ENCODE data around the gene GNAS-AS1.
"Not testable (repeated sequence)": the region's sequence is repeated elsewhere in the genome, so short reads cannot be mapped to it uniquely, and the experiment has no call there.

Gene GNAS-AS1

DNA sequence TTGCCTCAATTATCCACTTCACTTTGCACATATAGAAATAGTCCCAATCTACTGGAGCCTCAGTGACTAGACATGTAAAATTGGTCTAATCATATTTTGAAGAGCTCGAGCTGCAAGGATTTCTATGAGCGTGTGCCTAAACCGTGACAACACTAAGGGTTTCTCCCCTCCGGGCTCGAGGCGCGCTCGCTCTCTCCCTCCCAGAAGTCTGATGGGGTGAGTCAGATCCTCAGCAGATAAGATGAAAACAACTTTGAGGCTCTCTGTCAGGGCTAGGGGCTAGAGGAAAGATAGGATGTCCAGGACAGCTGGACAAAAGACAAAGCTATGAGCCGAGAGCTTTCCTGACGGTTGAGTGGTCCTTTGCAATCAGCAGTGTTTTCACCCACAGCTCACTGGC, 16.8 kb downstream of the GNAS-AS1 start:
- peak; percentile 75 for DNase-seq

DNA sequence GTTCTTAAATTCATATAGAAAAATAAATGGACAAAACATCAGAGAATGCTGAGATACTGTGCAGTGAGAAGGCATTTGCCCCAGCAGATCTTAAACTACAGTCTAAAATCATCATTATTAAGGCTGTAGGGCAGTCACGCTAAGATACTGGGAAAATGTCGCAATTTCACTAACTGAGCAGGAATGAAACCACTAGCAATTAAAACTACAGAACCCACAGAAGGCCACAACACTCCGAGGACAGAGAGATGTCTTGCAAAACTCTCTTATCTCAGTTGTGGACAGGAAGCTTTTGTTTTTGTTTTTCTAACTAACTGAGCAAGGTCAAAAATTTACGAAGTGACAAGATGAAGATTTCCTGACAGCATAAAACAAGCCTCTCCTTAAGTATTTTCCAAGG, 18.2 kb downstream of the GNAS-AS1 start:
- no peak for DNase-seq

DNA sequence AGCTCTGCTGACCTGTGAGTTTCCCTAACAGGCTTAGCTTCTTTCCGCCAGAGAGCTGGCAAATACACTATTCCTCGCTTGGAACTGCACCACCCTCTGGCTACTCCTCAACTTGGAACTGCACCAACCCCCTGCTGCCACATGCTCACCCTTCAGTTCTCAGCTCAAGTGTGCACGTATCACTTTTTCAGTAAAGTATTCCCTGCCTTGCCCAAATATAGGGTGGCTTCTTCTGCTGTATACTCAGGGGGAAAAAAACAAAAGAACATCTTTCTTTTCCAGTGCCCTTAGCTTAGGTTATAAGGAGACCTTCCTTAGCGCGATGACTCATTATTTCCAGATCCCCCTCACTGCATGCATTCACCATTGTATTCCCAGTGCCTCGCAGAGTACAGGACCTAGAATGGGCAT, 21.2 kb downstream of the GNAS-AS1 start:
- no peak for DNase-seq

DNA sequence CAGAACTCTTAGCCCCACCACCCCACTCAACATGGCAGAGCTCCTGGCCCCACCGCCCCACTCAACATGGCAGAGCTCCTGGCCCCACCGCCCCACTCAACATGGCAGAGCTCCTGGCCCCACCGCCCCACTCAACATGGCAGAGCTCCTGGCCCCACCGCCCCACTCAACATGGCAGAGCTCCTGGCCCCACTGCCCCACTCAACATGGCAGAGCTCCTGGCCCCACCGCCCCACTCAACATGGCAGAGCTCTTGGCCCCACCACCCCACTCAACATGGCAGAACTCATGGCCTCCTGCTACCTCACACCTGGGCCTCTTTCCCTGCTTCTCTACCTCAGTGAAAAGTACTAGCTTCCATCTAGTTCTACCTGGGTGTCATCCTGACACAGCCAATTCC, 21.9 kb downstream of the GNAS-AS1 start:
- DNase-seq, result not testable (repeated sequence)

DNA sequence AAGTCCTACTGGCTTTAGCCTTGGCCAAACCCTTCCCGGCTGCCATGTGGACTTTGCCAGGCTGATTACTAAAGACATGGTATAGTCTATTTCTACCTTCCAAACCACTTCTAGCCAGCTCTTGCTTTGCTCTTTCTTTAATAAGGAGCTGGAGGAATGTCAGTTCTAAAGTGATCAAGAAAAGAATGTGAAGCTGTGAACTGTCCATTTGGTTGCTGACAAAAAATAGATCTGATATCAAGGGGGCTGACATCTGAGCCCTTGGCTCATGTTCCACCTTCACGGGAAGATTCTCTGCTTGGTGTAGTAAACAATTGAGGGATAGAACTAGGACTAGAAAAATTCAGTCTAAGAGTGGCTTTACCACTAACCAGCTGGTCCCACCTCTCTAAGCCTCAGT, 22.6 kb downstream of the GNAS-AS1 start:
- DNase-seq, result no peak

DNA sequence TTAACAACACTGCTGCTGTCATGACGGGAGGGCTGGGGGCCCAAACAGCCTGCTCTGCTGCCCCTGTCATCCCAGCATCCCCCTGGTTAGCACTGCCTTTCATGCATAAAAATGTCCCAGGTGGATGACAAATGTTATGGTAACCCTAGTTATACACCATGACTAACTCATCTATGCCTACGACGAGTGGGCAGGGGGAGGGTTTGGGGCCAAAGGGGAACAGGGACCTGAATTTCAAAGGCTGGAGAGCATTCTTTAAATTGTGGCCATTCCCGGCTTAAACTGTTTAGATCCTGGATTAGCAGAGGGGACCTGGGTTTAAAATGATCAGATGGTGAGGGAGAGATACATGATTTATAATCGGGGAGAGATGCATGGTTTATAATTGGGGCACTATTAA, 24.4 kb downstream of the GNAS-AS1 start:
- DNase-seq, result no peak

DNA sequence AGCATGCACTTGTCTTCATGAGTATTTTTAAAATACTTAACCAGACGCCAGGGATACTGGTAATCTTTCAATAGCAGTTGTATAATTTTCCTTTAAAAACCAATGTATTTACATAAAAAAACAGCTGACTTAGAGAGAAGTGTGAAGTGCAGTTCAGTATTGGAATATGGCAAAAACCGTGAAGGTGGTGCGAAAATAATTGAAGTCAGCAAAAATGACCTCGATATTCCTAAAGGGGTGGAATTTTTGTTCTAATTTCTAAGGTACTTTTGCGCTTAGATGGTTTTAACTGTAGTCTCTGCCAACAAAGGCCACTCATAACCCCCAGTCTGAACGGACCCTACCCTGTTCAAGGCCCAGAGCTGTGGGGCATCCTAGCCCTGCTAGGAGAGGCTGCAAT, 25.3 kb downstream of the GNAS-AS1 start:
- DNase-seq, result no peak

DNA sequence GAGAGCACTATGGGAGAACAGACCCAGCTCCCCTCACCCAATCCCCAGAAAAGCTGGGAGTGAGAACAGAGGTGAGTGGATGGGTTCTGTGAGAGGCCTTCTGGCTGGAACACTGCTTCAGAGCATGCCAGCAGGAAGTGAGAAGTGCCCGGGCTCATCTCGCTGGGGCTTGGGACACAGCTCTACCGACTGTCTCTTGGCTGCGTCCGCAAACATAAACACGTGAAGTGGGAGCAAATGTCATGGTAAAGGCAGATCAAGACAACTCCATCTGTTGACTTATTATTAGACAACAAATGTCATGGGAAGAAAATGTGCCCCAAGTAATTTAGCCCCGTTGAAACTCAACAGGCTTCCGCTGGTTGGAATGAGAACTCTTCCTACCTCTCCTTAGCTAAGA, 25.9 kb downstream of the GNAS-AS1 start:
- no peak for DNase-seq

DNA sequence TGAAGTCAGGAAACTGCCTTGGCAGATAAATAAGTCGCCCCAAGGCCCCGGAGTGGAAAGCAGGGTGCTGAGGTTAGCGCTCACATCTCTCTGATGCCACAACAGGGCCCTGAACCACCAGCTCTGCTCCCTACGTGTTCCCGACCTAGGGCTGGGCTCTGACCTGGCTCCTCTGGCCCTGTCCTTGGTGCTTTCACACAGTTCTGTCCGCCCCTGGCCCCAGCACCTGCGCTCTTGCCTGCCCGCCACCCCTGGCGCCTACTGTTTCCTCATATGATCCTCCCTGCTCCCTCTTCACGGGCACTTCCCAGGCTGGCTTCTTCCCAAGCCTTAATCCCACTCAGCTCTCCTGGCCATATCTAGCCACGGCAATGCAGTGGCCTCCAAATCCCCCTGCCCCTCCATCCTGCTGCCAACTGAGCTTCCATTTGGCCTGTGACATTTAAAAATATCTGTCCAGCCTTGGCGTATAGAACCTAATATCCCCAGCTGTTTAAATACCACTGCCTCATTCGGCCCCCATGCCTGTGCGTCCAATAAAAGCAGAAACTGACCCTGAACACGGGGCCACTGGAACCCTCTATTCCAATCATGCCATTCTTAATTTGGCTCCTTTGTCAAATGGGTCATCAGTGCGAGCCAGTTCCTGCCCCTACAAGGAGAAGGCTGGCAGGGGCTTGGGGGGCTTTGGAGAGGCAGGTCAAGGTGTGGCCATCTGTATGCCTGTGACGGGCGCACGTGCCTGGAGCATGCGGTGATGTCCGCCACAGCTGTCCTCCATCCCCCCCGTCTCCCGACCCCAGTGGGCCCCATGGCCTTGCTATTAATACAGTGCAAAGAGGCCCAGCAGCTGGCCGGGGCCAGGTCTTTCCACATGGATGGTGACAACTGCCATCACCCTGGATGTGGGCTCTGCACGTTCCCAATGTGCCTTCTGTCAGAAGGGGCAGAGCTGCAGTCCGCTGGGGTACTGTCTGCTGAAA, 27.7 kb downstream of the GNAS-AS1 start:
- no peak for DNase-seq

DNA sequence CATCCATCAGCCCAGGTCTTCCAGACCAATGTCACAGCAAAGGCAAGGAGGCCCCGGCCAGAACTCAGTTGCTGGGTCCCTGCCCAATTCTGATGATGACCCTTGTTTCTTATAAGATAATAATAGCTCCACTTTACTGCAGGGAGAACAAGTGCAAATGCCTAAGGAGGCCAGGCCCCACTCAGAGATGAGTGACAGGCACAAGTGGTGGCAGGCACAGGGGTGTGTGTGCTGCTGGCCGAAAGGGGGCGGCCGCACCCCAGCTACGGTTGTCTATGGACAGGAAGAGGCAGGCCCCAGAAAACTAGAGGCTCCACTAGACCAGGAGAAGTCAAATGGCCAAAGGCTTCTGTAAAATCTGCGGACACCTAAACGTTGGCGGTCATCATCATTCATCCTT, 28.6 kb downstream of the GNAS-AS1 start:
- DNase-seq, result no peak

DNA sequence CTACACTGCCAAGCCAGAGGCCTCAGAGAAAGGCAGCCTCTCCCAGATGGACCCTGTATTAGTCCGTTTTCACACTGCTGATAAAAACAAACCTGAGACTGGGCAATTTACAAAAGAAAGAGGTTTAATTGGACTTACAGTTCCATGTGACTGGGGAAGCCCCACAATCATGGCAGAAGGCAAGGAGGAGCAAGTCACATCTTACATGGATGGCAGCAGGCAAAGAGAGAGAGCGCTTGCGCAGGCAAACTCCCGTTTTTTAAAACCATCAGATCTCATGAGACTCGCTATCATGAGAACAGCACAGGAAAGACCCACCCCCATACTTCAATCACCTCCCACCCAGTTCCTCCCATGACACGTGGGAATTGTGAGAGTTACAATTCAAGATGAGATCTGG, 30.2 kb downstream of the GNAS-AS1 start:
- DNase-seq, result not testable (repeated sequence)

DNA sequence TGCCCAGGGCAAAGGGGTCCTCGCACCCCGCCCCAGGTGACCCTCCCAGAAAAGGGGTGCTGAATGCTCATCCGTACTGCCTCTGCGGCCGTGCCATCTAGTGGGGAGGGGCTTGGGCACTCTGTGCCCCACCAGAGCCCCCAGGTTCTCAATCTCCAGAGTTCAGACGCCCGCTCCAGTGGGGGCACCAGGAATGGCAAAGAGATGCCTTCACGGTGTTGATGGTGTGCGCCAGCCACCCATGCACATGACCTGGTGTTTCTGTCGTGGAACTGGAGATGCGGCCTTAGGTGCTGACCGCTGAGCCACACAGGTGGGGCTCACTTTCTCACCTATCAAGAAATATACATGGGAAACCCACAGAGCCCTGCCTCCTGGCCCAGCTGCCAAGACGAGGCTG, 30.8 kb downstream of the GNAS-AS1 start:
- no peak for DNase-seq

DNA sequence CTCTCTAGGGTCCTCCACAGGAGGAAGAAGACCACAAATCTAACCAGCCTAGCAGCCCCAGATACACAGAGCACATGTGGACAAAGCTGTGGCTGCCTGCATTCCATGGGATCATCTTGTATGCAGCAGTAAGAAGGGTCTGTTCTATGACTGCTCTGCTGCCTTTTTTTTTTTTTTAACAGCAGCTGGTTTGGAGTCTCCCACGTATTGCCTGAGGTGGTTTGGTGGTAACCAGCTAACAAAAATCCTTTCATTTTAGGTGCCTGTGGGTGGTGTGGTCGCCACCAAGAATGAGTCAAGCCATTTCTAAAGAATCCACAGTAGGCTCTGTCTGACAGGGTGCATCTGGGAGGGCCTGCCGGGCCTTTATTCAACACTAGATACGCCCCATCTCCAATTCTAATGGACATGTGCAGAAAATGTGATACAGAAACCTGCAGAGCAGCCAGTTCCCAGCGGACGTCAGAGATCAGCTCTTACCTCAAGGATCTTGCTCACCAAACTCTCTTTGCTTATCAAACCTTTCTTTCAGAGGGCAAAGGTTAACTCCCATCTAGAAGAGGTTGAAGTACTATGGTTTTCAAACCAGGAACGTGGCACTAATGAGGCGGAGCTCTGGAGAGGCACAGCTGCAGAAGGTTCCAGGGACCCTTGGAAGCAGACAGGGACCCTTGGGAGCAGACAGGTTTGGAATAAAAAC, 32.0 kb downstream of the GNAS-AS1 start:
- DNase-seq, result no peak

DNA sequence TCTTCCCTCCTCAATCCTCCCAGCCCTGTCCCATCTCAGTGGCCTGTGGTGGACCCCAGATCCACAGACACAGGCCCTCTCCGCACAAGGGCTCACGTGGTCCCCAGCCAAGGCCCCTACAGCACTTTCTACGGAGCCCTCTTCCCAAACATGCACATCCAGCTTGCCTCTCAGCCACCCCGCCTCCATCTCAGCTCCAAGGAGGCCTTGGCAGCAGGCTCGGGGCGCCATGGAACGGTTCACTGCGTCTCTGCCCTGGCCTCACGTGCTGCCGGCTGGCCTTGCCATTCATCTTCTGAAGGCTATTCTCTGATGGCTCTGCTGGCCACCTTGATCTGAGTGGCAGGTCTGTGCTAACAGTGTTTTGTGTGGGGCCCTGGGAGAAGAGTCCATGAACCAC, 33.0 kb downstream of the GNAS-AS1 start:
- no peak for DNase-seq

DNA sequence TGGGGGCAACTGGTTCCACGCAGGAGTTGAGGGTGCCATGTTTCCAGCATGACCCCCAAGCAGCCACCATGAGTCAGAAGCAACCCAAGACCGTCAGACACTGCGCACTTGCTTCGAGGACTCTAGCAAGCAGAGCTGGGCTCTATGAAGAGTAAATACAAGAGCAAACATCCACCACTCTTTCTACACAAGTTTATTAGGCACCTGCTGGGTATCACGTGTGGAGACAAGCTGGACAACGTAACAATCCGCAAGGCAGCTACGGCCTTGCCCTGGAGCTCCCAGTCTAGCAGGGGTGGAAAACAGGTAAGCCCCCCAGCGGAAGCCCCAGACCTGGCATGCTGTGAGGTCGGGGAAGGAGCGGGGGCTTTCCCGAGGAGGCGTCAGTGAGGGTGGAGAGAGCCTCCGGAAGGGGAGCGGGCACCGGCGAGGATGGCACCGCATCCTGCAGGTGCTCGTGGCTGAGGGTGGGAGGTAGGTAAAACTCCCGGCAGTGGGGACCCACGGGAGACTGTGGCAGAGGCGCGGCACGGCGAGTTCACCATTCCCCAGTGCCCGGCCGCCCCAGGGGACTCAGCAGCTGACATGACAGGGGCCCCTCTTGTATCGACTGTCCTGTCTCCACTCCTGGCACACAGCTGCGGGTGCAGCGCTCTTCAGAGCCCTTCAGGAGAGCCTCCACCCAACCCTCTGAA, 33.6 kb downstream of the GNAS-AS1 start:
- DNase-seq, result no peak

DNA sequence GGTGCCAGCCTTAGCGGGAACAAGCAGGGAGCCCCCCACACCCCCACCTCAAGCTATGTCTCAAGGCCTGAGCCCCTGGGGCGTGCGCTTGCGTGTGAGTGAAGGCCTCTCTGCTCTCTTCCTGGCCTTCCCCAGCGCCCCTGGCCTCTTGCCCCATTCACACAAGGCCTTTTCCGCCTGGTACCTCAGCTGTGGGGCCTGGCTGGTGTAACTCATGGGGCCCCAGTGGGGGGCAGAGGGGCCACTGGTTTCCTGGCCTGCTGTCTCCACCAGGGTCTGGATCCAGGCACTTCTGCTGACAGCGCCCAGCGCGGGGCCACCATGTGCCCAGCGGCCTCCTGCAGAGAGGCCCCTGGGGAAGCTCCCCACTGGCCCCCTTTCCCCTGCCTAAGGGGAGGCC, 34.7 kb downstream of the GNAS-AS1 start:
- DNase-seq, result no peak

DNA sequence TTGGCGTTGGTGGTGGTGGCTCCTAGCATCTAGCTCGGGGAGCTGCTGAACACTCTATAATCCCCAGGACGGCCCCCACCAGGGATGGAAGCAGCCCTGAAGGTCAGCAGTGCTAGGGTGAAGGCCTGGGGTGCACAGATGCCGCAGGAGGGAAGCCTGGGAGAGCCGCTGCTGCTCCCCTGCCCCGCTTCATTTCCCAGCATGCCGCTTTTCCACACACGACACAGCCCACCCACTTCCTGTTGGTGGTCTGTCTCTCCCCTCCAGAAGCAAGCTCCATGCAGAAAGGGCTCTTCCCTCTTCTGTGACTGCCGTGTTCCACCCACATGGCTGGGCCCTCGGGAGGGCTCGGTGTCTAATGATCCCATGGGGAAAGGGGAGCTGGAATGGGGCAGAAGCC, 35.3 kb downstream of the GNAS-AS1 start:
- no peak for DNase-seq

DNA sequence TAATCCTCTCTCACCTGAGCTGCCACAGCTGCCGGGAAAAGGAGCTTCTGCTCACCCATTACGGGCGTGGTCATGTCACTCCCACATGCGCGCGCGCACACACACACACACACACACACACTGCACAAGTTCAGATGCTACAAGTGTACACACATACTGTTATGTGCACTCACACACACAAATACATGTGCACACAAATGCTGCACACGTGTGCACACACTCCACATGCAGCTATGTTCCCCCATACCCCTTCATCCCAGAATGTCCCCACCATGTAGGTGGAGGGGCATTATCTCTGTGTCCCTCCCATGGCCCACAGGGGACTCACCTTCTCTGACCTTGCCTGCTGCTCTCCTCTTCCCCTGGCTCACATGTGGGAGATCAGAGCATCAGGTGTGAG, 37.3 kb downstream of the GNAS-AS1 start:
- DNase-seq, result no peak

DNA sequence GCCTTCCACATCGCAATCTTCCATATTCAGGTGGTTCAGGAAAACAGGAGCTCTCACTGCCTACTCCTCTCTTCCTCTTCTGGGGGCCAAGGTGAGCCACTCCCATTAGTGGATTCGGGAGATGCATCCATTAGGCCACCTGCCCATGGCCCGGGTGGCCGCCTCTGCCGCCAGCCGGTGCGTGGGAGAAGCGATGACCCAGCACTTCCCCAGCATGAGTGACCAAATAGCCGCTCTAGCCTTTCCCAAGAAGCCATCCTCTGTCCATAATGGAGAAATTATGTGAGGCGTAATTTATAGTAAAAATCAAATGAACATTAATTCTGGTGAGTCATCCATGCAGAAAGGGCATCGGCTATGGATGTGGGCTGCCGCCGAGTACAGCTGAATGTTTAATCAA, 39.4 kb downstream of the GNAS-AS1 start:
- no peak for DNase-seq

DNA sequence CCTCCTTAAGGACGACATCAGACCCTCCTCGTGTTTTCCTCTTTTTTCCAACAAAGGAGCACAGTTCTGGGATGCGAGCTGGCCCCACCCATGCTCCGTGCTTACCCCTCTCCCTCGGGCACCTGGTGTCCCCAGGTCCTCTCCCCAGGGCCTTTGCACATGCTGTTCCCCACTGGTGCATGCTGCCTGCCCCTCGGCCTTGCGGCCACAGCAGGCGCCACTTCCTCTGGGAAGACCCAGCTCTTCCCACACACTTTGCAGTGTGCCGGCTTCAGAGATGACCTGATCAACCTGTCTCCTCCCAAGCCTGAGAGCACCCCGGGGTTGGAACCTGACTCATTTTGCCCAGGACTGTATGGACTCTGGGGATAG, 39.8 kb downstream of the GNAS-AS1 start:
- no peak for DNase-seq

DNA sequence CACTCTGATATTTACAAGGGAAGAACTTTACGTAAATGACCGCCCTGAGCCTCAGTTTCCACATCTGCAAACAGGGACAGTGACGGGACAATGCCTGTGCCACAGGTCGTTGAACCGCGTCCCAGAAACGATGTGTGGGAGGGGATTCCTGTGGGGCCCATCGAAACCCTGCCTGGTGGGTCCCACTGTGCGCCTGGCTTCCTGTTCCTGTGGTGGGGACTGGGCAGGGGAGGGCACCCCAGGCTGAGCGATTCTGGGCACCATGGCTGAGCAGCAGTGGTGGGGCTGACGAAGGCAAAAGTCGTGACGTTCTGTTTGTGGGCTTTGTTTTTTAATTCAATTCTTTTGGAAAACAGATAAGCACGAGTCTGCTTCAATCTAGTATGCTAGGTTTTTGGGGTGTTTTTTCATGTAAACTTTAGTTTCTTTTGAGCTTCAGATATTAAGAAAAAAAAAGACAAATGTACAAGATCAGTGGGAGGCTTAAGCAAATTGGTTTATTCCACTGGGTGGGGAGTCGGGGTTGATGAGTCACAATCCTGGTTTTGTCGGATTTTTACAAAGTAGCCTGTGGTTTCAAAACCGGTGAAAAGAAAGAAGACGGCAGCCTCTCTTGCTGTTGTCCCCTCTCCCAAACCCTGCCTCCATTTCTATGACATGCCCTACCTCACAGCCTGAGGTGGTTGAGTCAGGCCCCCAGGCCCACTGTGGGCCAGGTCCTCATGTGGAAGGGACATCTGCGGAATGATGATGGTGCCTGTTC, 40.4 kb downstream of the GNAS-AS1 start:
- no peak for DNase-seq

DNA sequence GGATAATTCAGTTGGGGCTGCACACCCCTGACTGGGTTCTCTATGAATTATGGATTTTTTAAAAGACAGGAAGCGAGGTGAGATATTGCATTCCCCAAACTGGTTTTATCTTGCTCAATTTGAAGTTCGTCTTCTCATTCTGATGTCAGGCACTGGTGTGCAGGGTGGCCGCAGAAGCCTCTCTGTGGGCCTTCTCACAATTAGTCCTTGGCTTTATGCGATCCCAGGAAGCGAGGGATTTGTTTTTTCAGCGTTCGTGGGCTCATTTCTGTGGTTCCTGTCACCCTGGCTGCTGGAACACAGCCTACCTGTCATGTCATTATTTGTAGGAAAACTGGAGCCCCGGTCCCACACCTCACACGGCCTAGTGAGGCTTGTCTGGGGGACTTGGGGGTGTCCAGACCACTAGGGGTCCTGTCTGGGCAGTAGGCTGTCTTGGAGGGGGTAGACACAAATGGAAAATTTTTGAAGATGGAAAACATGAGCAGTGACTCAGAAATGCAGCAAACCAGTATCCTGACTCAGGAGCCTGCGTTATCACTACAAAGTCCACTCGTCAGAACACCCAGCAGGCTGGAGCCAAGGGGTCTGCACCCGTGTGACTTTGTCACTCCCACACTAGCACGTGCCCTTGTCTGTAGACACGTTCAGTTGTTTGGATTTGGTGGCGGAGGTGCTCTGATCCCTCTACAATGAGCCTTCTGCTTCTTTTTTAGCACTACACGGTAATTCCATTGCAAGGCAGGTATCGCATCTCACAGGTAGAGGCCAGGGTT, 42.2 kb downstream of the GNAS-AS1 start:
- no peak for DNase-seq

Measured in NCI-H1417 treated with DMSO at 0.1 percent for 48 hours (cell line).